Activated CD4-positive, alpha-beta T cell treated with anti-CD3 and anti-CD28 coated beads, Interleukin-2, amount 10 ng/mL, durations not matched to agents 7 days and 5 days (primary cell): Measurements from ENCODE around the gene SCAF4. TPM values are rescaled to one million over a fixed set of nuclear protein-coding genes. Genes with fewer than 3 reads are reported as not detected.
"Not testable (repeated sequence)": the region's sequence is repeated elsewhere in the genome, so short reads cannot be mapped to it uniquely, and the experiment has no call there.

ENCODE experiments used
- CTCF ChIA-PET: fragments of 350-600 bp; sonication (Branson Sonifier 250); formaldehyde crosslinking; loops from one replicate; lab custom pipeline; 2021; ENCODE audit warnings: antibody characterized with exemption; lab: Charles Lee
- POLR2A ChIA-PET: fragments of 350-600 bp; sonication (Branson Sonifier 250); formaldehyde crosslinking; loops from one replicate; lab custom pipeline; 2021; ENCODE audit warnings: antibody characterized with exemption; lab: Charles Lee
- DNase-seq: peaks from one replicate; pipeline ENCODE4 v3.0.0-alpha.2; 2020
- H3K27ac Mint-ChIP-seq: one replicate; pipeline ENCODE4 v1.8.0; 2021; ENCODE audit warnings: mild to moderate bottlenecking, moderate library complexity, mixed read lengths
- H3K27me3 Mint-ChIP-seq: one replicate; pipeline ENCODE4 v1.8.0; 2021; ENCODE audit warnings: mixed read lengths
- H3K36me3 Mint-ChIP-seq: one replicate; pipeline ENCODE4 v1.8.0; 2021; ENCODE audit warnings: low read depth, mixed read lengths
- H3K4me1 Mint-ChIP-seq: one replicate; pipeline ENCODE4 v1.8.0; 2021; ENCODE audit warnings: mixed read lengths
- H3K4me3 Mint-ChIP-seq: one replicate; pipeline ENCODE4 v1.8.0; 2021; ENCODE audit warnings: mild to moderate bottlenecking, moderate library complexity, mixed read lengths
- H3K9me3 Mint-ChIP-seq: one replicate; pipeline ENCODE4 v1.8.0; 2021; ENCODE audit warnings: mixed read lengths
- total RNA-seq, 2 experiments: library from RNA; stranded (reverse); gene quantifications; one replicate each; pipeline ENCODE4 v1.2.3, GENCODE V29; 2021

The SCAF4 gene
- total RNA-seq, 2 experiments from 2014 or later, result 55.6 to 64.2 TPM

GRCh38 chr21:31755027-31755426 is 23.1 kb upstream of the SCAF4 start:
- Mint-ChIP-seq H3K4me1 (no peaks in the 10 kb centered on the region), H3K27me3 (peaks cover 4% of the 10 kb centered on the region), H3K4me3 (no peak overlapping the region), H3K36me3 (no peaks in the 10 kb centered on the region), H3K9me3 (no peaks in the 10 kb centered on the region), H3K27ac (no peak overlapping the region)
- ChIA-PET CTCF (interaction anchor here (0.9 kb wide), 1 partner anchor 9 kb away, joined by 4 read pairs; no protein-coding TSS in a partner anchor), POLR2A (no interaction called here)
- no peak for DNase-seq

- POLR2A ChIA-PET, result no interaction called here
- Mint-ChIP-seq H3K27me3 (peaks cover 4% of the 10 kb centered on the region), H3K9me3 (no peaks in the 10 kb centered on the region), H3K36me3 (no peaks in the 10 kb centered on the region), H3K27ac (no peak overlapping the region), H3K4me1 (no peaks in the 10 kb centered on the region), H3K4me3 (no peak overlapping the region)
- no peak for DNase-seq
- CTCF ChIA-PET, result interaction anchor here (0.9 kb wide), 1 partner anchor 9 kb away, joined by 4 read pairs; no protein-coding TSS in a partner anchor
Measured at GRCh38 chr21:31754708-31754960, 22.7 kb upstream of the SCAF4 start.

GRCh38 chr21:31753949-31754707 is 22.2 kb upstream of the SCAF4 start:
- H3K4me3 Mint-ChIP-seq, result no peak overlapping the region
- ChIA-PET CTCF (no interaction called here), POLR2A (no interaction called here)
- H3K9me3 Mint-ChIP-seq, result no peaks in the 10 kb centered on the region
- no peak for DNase-seq
- peaks cover 4% of the 10 kb centered on the region for H3K27me3 Mint-ChIP-seq
- H3K36me3 Mint-ChIP-seq, result no peaks in the 10 kb centered on the region
- no peak overlapping the region for H3K27ac Mint-ChIP-seq
- no peaks in the 10 kb centered on the region for H3K4me1 Mint-ChIP-seq

GRCh38 chr21:31752967-31753366 is 21.0 kb upstream of the SCAF4 start:
- no peak for DNase-seq
- Mint-ChIP-seq H3K4me1 (no peaks in the 10 kb centered on the region), H3K9me3 (no peaks in the 10 kb centered on the region), H3K4me3 (no peak overlapping the region), H3K27me3 (peaks cover 4% of the 10 kb centered on the region), H3K36me3 (no peaks in the 10 kb centered on the region), H3K27ac (no peak overlapping the region)
- POLR2A ChIA-PET, result no interaction called here
- CTCF ChIA-PET, result no interaction called here

GRCh38 chr21:31752352-31752751 is 20.4 kb upstream of the SCAF4 start:
- Mint-ChIP-seq H3K4me3 (no peak overlapping the region), H3K4me1 (no peaks in the 10 kb centered on the region), H3K27me3 (peaks cover 4% of the 10 kb centered on the region), H3K27ac (no peak overlapping the region), H3K9me3 (no peaks in the 10 kb centered on the region), H3K36me3 (no peaks in the 10 kb centered on the region)
- DNase-seq, result no peak
- POLR2A ChIA-PET, result no interaction called here
- CTCF ChIA-PET, result no interaction called here

- ChIA-PET CTCF (no interaction called here), POLR2A (no interaction called here)
- H3K9me3 Mint-ChIP-seq, result peaks cover 6% of the 10 kb centered on the region
- H3K27ac Mint-ChIP-seq, result no peak overlapping the region
- DNase-seq, result no peak
- H3K4me1 Mint-ChIP-seq, result no peaks in the 10 kb centered on the region
- H3K4me3 Mint-ChIP-seq, result no peak overlapping the region
- H3K27me3 Mint-ChIP-seq, result peaks cover 4% of the 10 kb centered on the region
- H3K36me3 Mint-ChIP-seq, result peaks cover 4% of the 10 kb centered on the region
Measured at GRCh38 chr21:31750843-31751242, 18.9 kb upstream of the SCAF4 start.

GRCh38 chr21:31744182-31744800 is 12.4 kb upstream of the SCAF4 start:
- Mint-ChIP-seq H3K27me3 (no peaks in the 10 kb centered on the region), H3K36me3 (peaks cover 9% of the 10 kb centered on the region), H3K4me1 (peaks cover 3% of the 10 kb centered on the region), H3K27ac (no peak overlapping the region), H3K4me3 (no peak overlapping the region), H3K9me3 (peaks cover 18% of the 10 kb centered on the region)
- no peak for DNase-seq
- CTCF ChIA-PET, result no interaction called here
- POLR2A ChIA-PET, result no interaction called here

GRCh38 chr21:31743712-31744111 is 11.8 kb upstream of the SCAF4 start:
- H3K4me1 Mint-ChIP-seq, result peaks cover 3% of the 10 kb centered on the region
- POLR2A ChIA-PET, result no interaction called here

GRCh38 chr21:31741116-31741515 is 9.2 kb upstream of the SCAF4 start:
- Mint-ChIP-seq H3K9me3 (peaks cover 14% of the 10 kb centered on the region), H3K27me3 (no peaks in the 10 kb centered on the region), H3K27ac (no peak overlapping the region), H3K4me3 (no peak overlapping the region), H3K36me3 (peaks cover 8% of the 10 kb centered on the region), H3K4me1 (peaks cover 3% of the 10 kb centered on the region)
- no peak for DNase-seq
- POLR2A ChIA-PET, result no interaction called here
- CTCF ChIA-PET, result interaction anchor here (0.7 kb wide), 1 partner anchor 55 kb away, joined by 4 read pairs; no protein-coding TSS in a partner anchor

More at GRCh38 chr21:31743712-31744111, 11.8 kb upstream of the SCAF4 start:
- Mint-ChIP-seq H3K27me3 (no peaks in the 10 kb centered on the region), H3K36me3 (peaks cover 9% of the 10 kb centered on the region), H3K27ac (no peak overlapping the region), H3K9me3 (peaks cover 18% of the 10 kb centered on the region), H3K4me3 (no peak overlapping the region)
- no peak for DNase-seq
- CTCF ChIA-PET, result no interaction called here

GRCh38 chr21:31737586-31738397 is 5.9 kb upstream of the SCAF4 start:
- H3K4me1 Mint-ChIP-seq, H3K4me3 Mint-ChIP-seq, POLR2A ChIA-PET, H3K9me3 Mint-ChIP-seq, H3K27ac Mint-ChIP-seq, H3K27me3 Mint-ChIP-seq, DNase-seq, H3K36me3 Mint-ChIP-seq: not testable (repeated sequence)
- CTCF ChIA-PET, result interaction anchor here (0.6 kb wide), 3 partner anchors 33 to 652 kb away, joined by 3 to 6 read pairs (median 3); no protein-coding TSS in a partner anchor

- ChIA-PET CTCF (interaction anchor here (1.0 kb wide), 1 partner anchor 865 kb away, joined by 4 read pairs; no protein-coding TSS in a partner anchor), POLR2A (no interaction called here)
- Mint-ChIP-seq H3K36me3 (no peaks in the 10 kb centered on the region), H3K9me3 (no peaks in the 10 kb centered on the region), H3K27ac (no peak overlapping the region), H3K27me3 (no peaks in the 10 kb centered on the region), H3K4me1 (no peaks in the 10 kb centered on the region), H3K4me3 (no peak overlapping the region)
- no peak for DNase-seq
Measured at GRCh38 chr21:31735511-31735992, 3.6 kb upstream of the SCAF4 start.

- H3K27me3 Mint-ChIP-seq, result no peaks in the 10 kb centered on the region
- no peaks in the 10 kb centered on the region for H3K4me1 Mint-ChIP-seq
- CTCF ChIA-PET, result no interaction called here
Measured at GRCh38 chr21:31733551-31734149, 1.7 kb upstream of the SCAF4 start.

More at GRCh38 chr21:31733551-31734149, 1.7 kb upstream of the SCAF4 start:
- H3K9me3 Mint-ChIP-seq, result no peaks in the 10 kb centered on the region
- POLR2A ChIA-PET, result no interaction called here
- no peaks in the 10 kb centered on the region for H3K36me3 Mint-ChIP-seq
- no peak overlapping the region for H3K27ac Mint-ChIP-seq
- no peak for DNase-seq
- H3K4me3 Mint-ChIP-seq, result no peak overlapping the region
